Measurements from ENCODE around the gene SMAD5. TPM values are rescaled to one million over a fixed set of nuclear protein-coding genes. Genes with fewer than 3 reads are reported as not detected.

The SMAD5 gene
- total RNA-seq, 1 experiment from 2014 or later = 69.3 TPM

DNA sequence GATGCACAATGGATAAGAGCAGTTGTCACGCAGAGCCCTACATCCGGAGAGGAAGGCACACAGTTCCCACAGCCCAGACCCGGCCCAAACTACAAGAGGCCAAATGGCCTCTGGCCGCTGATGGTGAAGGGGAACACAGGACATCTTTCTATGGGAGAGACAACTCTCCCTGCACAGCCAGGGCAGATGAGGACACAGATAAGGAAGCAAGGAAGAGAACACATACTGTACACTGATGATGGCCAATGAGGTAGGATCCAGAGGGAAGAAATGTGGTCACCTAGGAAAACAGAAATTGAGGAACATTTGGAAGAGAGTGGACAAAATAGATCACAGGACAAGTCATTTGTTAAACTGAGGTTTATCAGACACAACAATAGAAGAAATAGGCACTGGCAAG, 88.7 kb downstream of the SMAD5 start:
- H4K91ac ChIP-seq (ENCODE audit: insufficient read length, low read depth, low read length) = no peak overlapping the region
- no peaks in the 10 kb centered on the region for H4K20me1 ChIP-seq (ENCODE audit: control insufficient read depth, insufficient read depth, insufficient read length)
- no peak overlapping the region for H3K4me3 Mint-ChIP-seq

More for the DNA sequence above, 88.7 kb downstream of the SMAD5 start:
- DNase-seq = no peak
- no peak overlapping the region; a peak in 1 of 7 replicates for H3K27ac Mint-ChIP-seq
- H2BK12ac ChIP-seq (ENCODE audit: insufficient read length, low read depth, low read length) = no peak overlapping the region
- no peak overlapping the region for H2BK5ac ChIP-seq (ENCODE audit: insufficient read length, low read length)
- peaks cover 41% of the 10 kb centered on the region for H3K27me3 Mint-ChIP-seq (ENCODE audit: low read depth)
- no peak overlapping the region for H3K56ac ChIP-seq (ENCODE audit: insufficient read length, low read depth, low read length)
- H3K9me3 ChIP-seq (ENCODE audit: control insufficient read depth, low read depth, low read length) = no peaks in the 10 kb centered on the region
- peaks cover 19 to 20% of the 10 kb centered on the region in 2 experiments for H3K9me3 Mint-ChIP-seq
- H3K27me3 ChIP-seq (ENCODE audit: insufficient read depth, low read length) = no peaks in the 10 kb centered on the region
- H3K4ac ChIP-seq (ENCODE audit: low read depth, low read length) = no peak overlapping the region
- H4K8ac ChIP-seq (replicated peaks; ENCODE audit: insufficient read length, low read depth, low read length) = no peak overlapping the region
- H4K5ac ChIP-seq (ENCODE audit: insufficient read length, low read depth, low read length) = no peak overlapping the region
- H2AK5ac ChIP-seq (ENCODE audit: insufficient read length, low read length) = no peak overlapping the region
- H3K4me1 Mint-ChIP-seq = peaks cover 14 to 15% of the 10 kb centered on the region in 2 experiments
- no peak overlapping the region for H2BK15ac ChIP-seq (ENCODE audit: low read depth, low read length)
- H3K79me2 ChIP-seq (ENCODE audit: insufficient read depth, low read length) = no peaks in the 10 kb centered on the region
- no peak overlapping the region for H2BK120ac ChIP-seq (ENCODE audit: low read depth, low read length, poor library complexity, severe bottlenecking)
- no peak overlapping the region for H3K4me2 ChIP-seq (ENCODE audit: insufficient read depth, insufficient read length, low read length)
- no peaks in the 10 kb centered on the region for H3K79me1 ChIP-seq (ENCODE audit: insufficient read depth, low read depth, low read length, poor library complexity, severe bottlenecking)
- H3K9ac ChIP-seq (ENCODE audit: extremely low read depth, insufficient read length, low read length) = no peak overlapping the region
- WGBS (ENCODE audit: extremely low coverage, insufficient read length, low lambda C conversion rate) = no CpG with 5 or more reads among the region's 4 CpGs
- TF ChIP-seq, protein P1, sequence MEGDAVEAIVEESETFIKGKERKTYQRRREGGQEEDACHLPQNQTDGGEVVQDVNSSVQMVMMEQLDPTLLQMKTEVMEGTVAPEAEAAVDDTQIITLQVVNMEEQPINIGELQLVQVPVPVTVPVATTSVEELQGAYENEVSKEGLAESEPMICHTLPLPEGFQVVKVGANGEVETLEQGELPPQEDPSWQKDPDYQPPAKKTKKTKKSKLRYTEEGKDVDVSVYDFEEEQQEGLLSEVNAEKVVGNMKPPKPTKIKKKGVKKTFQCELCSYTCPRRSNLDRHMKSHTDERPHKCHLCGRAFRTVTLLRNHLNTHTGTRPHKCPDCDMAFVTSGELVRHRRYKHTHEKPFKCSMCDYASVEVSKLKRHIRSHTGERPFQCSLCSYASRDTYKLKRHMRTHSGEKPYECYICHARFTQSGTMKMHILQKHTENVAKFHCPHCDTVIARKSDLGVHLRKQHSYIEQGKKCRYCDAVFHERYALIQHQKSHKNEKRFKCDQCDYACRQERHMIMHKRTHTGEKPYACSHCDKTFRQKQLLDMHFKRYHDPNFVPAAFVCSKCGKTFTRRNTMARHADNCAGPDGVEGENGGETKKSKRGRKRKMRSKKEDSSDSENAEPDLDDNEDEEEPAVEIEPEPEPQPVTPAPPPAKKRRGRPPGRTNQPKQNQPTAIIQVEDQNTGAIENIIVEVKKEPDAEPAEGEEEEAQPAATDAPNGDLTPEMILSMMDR (conservative IDR thresholded peaks at IDR 0.05) = no peak
- no peaks in the 10 kb centered on the region for H3K4me1 ChIP-seq (ENCODE audit: insufficient read depth, low read length)
- no peak overlapping the region for H3K14ac ChIP-seq (ENCODE audit: insufficient read depth, low read length)
- H2BK20ac ChIP-seq (ENCODE audit: low read depth, low read length, poor library complexity, severe bottlenecking) = no peak overlapping the region
- H3K27ac ChIP-seq (ENCODE audit: insufficient read length, low read depth, low read length) = no peak overlapping the region
- H3K18ac ChIP-seq (ENCODE audit: insufficient read length, low read depth, low read length) = no peak overlapping the region
- H3K23ac ChIP-seq (ENCODE audit: insufficient read length, low read depth, low read length) = no peak overlapping the region
- no peak overlapping the region for H2AFZ ChIP-seq (ENCODE audit: low read length)
- H3T11ph ChIP-seq (ENCODE audit: low read length) = no peak overlapping the region
- H3K36me3 Mint-ChIP-seq (ENCODE audit: insufficient read depth in 1 of 3, low read depth in 3 of 3) = peaks cover 2 to 12% (median 6%) of the 10 kb centered on the region in 3 experiments; a peak in 6 of 7 replicates
- H3K23me2 ChIP-seq (ENCODE audit: insufficient read length, low read depth, low read length, poor library complexity, severe bottlenecking) = no peaks in the 10 kb centered on the region

Measured in H9 (cell line).